Activated gamma-delta T cell treated with anti-CD3 and anti-CD28 coated beads, Interleukin-2, amount 50 U/mL, for 16 hours (primary cell): ENCODE data around the gene KCNAB3.

Experiments used
- DNase-seq: peaks from one replicate; pipeline ENCODE4 v3.0.0-alpha.2; 2020; ENCODE audit warnings: low read depth

KCNAB3 gene

DNA sequence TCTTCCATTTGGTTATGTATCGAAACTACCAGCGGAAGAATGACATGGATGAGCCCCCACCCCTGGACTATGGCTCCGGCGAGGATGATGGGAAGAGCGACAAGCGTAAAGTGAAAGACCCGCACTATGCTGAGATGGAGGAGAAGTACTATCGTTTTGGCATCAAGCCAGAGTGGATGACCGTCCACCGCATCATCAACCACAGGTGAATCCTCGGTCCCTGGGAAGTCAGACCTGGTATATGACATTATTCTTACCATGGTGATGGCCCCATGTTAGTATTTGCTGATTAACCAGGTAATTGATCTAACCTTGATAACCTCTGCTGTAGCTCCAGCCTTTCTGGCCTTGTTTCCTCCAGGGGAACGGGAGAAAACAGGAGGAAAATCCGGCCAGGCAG is 32.6 kb downstream of the KCNAB3 start:
- DNase-seq = no peak

DNA sequence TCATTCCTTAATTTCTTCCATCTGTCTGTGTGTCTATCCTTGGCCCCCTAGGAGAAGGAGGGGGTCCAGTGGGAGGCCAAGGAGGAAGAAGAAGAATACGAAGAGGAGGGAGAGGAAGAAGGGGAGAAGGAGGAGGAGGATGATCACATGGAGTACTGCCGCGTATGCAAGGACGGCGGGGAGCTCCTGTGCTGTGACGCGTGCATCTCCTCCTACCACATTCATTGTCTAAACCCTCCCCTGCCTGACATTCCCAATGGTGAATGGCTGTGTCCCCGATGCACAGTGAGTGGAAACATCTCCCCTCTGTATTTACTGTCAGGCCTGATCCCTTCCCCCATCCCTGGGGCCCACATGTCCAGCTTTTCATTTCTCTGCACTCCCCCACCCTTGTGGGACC is 34.8 kb downstream of the KCNAB3 start:
- DNase-seq = no peak

DNA sequence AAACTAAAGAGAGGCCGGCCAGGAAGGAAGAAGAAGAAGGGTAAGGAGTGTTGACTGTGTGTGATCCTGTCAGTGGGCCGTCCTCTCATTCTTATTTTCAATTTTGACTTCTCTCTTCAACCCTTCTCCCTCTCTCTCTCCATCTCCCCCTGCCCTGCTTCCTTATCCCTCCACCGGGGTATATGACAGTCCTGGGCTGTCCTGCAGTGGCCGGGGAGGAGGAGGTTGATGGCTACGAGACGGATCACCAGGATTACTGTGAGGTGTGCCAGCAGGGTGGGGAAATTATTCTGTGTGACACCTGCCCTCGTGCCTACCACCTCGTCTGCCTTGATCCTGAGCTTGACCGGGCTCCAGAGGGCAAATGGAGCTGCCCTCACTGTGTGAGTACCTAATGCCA is 35.4 kb downstream of the KCNAB3 start:
- DNase-seq = no peak

DNA sequence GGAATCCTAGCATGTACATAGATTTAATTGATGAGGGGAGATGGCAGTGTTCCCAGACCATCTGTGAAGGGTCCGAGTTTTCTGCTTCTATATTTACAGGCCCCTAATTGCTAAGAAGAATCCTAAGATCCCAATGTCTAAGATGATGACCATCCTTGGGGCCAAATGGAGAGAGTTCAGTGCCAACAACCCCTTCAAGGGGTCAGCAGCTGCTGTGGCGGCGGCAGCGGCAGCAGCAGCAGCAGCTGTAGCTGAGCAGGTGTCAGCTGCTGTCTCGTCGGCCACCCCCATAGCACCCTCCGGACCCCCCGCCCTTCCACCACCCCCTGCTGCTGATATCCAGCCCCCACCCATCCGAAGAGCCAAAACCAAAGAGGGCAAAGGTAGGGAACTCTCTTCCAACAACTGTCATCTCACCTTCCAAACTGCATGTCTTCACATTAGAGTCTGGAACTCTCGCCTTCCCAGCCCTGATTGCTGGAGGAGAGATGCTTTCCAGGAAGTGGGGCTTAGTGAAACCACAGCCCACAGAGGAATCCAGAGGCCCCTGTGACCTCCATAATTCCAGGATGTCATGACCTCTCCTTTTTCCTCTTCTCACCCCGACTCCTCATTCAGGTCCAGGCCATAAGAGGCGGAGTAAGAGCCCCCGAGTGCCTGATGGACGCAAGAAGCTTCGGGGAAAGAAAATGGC is 36.3 kb downstream of the KCNAB3 start:
- DNase-seq = no peak

DNA sequence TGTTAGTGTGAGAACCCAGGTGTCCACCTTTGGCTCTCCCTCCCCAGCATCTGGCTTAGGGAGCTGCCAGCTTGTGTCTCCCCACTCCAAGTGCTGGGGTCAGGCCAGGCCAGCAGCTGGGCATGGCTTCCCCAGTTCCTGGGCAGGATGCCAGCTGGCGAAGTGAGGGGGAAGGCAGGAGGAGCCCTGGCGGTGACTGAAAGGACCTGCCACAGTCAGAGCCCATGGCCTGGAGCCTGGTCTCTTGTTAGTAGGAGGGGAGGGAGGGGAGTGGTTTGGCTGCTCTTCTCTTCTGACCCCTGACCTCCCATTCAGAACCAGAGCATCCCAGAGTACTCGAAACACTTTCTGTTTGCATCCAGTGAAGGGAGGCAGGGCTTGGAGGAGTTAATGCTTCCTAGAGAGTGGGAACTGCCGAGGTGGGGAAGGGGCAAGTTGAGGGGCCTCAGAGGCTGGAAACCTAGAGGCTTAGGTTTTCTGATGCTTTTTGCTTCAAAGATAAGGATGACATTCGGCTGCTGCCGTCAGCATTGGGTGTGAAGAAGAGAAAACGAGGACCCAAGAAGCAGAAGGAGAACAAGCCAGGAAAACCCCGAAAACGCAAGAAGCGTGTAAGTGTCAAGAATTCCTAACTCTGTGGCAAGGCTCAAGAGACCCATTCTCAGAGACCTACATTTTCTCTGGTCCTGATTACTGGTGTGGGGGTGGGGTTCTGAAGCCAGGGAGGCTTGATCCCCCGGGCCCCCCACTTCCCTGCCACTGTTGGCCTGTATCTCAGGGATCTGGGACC is 40.3 kb downstream of the KCNAB3 start:
- DNase-seq = peak; percentile 10

DNA sequence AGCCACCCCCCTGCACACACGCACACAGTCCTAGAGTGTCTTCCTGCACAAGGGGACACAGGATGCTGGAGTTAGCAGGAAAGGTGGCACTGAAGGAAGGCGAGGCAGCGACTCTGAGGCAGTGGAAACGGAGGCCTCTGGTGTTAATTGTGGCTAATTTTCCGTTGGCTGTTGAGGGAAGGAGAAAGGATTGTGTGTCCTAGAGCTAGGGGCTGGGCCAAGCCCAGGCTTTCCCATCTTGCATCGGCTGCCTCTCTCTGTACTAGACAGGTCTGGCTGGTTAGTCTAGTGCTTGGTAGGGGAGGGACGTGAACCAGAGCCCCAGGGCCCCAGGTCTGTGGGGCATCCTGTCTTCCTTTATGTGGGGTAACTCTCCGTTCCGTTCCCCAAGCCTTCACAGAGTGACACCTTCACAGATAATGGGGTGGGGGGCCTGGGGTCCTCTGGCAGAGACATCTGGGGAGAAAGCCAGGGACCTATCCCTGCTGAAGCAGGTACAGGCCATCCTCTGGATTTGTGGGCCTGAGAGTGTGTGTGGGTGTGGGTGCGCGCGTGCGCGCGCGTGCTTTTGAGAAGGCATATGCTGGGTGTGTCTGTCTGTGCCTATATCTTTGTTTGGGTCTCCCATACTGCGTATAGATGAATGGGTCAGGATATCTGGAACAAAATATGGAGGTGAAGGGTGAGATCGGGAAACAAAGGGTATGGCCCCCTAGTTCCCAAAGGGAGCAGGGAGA is 41.3 kb downstream of the KCNAB3 start, which contains the start of gene CHD3:
TSS of gene CHD3 (plus strand) at position 606 of the 737 bp plus-strand sequence. CDS start 212 bp downstream, outside the sequence.
- DNase-seq = no peak

DNA sequence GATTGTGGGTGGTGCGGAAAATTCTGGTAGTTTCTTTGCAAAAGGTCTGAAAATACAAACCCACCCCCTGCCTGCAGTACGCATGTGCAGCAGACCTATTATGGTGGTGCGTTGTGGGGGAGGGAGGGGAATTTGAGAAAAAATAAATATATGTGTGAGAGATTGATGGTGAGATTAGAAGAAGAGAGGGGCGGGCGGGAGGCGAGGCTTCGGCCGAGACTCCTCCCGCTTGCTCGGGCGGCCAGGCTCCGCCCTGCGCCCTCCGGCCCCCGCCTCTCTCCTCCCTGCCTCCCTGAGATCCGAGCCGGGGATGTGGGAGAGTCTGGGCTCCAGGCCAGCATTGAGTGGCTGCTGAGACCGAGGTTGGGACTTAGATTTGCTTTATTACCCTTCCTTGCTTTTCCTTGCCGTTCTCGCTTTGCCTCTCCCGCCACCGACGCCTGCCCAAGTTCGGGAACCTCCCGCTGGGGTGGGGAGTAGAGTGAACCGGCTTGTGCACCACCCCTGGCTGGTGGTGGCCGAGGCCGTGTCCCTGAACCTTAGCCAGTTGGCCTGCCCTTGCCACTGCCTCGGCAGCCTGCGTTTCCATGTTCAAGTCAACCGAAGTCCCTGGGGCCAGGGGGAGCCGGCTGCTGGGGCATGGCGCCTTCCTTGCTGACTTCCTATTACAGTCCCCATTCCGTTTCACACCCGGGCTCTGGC is 42.0 kb downstream of the KCNAB3 start:
- DNase-seq = peak; percentile 79

DNA sequence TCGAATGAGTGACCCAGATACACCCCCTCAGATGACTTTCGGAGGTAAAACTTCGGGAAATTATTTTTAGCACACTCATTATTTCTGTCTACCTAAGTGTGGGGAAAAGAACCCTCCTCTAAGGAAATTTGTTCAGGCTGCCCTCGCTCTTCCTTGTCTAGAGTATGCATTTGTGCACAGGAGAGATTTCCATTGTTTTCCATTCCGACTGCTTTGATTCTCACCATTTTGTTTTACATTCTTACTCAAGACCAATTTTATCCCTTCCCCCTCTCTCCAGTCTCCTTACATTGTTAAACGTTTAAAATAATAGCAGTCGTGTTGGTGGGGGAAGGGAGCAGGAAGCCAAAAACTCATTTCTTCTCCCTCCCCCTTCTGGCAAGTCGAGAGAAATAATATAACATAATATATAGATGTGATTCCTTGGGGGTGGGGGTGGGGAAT is 42.6 kb downstream of the KCNAB3 start:
- no peak for DNase-seq

DNA sequence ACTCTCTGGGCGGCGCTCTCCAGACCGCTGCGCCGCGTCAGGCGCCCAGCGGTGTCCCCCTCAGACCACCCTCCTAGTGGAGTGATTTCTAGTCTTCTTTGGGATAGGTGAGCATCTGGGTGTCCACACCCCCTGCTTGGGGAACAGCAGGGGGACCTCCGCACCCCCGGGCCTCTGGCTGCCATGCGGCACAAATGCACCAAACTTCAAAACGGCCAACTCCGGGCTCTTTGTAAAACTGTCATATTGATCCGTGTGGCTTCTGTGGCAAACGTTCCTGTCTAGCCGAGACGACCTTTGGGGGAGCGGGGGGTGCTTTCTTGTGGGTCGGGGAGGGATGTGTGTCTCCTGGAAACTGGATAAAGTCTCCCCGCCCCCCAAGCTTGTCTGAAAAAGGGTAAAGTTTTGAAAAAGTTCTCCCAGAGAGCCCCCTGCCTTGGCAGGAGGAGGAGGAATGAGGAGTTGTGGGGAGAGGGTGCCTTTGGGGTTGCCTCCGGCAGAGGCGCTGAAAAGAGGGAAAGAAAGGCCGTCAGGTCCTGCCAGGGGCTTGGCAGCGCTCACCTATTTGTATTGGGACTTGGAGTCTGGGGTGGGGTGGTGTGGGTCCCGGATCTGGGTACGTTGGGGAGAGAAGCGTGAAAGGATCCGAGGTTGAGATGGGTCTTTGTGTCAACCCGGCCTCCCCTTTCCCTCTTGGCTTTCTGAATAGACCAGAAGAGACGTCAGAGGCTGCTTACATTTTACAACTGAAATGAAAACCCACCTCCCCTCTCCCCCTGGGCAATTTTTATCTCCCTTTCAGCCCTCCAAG is 43.2 kb downstream of the KCNAB3 start:
- peak; percentile 36 for DNase-seq

DNA sequence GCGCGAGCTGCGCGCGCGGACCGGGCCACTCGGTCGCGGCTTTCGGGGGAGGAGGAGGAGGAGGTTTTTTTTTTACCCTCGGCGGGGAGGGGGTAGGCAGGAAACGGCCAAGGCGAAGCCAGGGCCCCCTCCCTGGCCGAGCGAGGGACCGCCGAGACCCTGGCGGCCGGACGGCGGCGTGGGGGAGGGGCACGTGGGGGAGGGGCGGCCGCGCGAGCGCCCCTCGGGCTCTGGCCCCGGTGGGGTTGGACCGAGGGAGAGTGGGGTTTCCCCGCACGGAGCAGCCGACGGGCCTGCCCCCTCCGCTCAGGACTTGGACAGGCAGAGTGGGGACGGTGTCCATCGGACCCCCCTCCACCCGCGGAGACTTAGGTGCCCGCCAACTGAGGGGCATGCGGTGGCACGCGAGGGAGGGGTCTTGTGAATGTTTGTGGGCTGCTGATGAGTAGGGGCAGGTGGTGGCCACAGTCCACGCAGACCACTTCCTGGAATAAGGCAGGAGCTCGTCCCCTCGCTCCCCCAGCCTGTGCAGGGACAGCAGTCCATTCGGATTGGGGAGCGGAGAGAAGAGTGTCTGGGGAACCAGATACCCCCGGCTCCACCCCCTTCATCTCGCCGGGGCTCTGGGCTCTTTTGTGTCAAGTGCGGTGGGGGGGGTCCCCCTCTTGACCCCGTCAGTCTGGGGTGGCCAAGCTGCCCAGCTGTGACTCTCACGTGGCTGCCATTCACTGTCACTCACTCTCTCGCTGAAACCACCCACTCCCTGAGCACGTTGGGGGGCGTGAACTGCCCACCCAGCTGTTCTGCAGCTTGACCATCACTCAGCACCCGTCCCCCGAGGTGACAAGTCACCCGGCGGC is 44.1 kb downstream of the KCNAB3 start:
- DNase-seq = peak; percentile 18

DNA sequence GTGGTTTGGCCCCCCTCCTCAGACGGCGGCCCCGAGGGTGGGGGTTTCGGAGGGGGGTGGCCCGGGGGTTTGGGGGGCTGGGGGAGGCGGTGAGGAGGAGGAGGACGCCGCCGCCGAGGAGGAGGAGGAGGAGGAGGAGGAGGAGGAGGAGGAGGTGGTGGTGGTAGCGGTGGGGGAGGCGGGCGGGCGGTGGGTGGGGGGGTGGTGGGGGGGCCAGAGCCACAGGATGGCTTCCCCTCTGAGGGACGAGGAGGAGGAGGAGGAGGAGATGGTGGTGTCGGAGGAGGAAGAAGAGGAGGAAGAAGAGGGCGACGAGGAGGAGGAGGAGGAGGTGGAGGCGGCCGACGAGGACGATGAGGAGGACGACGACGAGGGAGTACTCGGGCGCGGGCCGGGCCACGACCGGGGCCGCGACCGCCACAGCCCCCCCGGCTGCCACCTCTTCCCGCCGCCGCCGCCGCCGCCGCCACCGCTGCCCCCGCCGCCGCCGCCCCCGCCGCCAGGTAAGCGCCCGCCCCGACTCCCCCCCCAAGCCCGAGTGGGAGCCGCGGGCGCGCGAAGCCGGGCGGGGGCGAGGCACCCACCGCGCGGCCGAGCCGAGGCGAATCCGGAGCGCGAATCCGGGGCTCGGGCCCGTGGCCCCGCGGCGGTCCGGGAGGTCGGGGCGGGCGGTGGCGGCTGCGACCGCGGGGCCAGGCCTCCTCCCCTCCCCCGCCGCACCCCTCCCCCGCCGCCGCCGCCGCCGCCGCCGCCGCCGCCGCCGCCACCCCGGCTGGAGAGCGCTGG is 44.9 kb downstream of the KCNAB3 start:
- DNase-seq = peak; percentile 15

DNA sequence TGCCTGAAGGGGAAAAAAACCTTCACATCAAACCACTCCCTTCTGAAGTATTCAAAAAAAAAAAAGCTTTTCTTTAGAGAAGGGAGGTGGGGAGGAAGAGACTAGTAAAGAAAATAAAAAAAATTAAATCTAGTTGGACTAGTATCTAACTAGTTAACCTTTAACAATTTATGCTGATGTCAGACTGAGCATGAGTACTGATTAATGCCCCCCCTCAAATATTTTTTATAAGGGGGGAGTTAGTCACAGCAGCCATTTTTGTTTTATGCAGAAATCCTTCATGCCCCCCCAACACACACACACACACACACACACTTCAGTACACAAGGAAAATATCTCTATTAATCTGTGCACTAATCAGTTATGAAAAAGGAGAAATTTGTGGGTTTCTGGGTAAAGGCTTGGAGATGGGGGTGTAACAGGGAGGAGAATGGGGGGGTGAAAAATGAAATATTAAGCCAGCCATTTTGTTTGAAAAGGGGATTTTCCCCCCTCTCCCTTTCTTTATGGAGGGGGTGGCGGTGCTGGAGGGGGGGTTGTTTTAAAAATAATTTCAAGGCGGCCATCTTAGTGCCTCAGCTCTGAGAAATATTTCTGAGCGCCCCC is 45.8 kb downstream of the KCNAB3 start:
- DNase-seq = no peak

DNA sequence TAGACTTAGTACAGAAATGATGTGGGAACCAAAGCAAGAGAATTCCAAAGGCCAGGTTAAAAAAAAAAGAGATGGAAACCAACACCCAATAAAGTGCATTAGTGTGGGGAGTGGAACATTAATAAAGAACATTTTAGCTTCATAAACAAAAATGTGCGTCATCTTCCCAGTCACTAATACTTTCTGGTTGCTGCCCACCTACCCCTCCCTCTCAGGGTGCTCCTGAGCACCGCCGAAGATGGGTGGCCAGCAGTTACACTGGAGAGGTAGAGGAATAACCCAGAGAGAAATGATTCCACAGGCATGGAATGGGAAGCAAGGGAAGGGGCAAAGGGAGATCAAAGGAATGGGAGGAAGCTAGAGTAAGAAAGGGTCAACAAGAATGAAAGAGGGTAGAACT is 47.0 kb downstream of the KCNAB3 start:
- no peak for DNase-seq

DNA sequence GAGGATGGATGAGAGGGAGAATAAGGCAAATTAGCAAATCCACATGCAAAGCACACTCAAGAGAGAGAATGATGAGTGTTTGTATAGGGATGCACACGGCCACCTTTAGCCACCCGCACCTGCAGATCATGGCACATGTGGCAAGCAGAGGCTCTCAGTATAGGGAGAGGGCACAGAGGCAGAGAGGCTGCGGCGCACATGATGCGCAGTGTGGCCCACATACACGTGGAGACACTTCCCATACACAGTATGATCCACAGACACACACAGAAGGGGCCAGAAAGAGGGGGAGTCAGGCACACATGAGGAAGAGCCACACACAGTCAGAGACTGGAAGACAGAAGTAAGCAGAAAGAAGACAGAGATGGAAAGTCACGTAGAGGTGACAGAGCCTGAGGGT is 47.6 kb downstream of the KCNAB3 start:
- DNase-seq = no peak

DNA sequence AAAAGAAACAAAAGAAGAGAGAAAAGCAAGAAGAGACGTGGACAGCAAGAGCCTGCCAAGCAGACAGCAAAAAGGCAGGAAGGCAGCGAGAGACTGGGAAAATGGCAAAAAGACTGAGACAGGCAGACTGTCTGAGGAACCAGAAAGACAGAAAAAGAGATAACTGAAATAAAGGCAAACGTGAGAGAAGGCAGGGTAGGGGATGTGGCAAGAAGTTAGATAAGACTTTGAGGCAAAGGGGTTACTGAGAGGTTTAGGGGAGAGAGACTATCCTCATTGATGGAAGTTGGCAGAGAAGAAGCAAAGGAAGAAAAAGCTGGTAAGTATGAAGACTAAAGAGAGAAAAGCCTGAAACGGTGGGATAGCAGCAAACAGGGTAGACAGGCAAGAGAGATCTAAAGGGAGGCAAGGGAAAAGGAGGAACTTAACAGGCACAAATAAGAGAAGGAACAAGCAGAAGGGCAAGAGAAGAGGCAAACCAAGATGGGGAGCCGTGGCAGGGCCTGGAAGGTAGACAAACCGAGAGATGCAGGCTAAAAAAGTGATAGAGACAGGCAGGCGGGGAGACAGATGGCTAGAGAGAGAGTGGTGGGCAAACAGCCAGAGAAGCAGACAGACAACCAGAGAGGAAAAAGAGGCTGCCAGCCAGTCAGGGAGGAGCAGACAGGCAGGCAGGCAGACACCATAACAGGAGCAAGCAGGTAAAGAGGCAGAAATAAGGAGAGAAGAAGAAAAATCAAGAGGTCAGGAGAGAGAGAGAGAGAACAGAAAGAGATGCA is 48.2 kb downstream of the KCNAB3 start:
- no peak for DNase-seq

DNA sequence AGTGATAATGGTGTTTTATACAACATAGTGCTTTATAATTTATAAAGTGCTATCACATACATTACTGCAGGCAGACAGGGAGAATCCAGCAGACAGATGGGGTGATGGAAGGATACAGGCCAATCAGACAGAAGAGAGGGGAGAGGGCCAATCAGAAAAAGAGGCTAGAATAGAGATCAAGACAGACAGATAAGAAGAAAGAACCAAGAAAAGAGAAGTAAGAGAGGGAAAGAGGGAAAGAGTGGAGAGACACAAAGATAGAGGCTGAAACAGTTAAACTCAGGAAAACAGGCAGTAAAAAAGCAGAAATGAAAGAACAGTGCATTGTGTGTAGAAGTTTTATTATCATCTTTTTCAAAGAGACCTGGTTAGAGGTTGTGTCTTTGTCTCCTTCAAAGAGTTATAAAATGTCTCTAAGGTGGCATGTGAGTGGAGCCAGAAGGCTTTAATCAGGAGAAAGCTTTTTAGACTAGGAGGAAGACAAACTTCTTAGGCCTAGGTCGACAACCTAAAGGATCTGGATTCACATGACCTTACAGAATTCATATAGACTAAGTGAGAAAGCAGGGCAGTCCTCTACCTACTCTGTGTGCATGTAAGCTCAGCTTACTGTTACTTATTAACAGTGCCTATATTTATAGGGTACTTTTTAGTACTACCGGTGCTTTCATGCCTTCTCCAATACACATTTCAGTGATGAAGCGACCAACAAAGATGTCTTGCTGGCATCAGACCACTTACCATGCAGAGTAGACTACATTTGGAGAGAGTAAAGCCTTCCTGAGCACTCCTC is 49.4 kb downstream of the KCNAB3 start:
- no peak for DNase-seq

DNA sequence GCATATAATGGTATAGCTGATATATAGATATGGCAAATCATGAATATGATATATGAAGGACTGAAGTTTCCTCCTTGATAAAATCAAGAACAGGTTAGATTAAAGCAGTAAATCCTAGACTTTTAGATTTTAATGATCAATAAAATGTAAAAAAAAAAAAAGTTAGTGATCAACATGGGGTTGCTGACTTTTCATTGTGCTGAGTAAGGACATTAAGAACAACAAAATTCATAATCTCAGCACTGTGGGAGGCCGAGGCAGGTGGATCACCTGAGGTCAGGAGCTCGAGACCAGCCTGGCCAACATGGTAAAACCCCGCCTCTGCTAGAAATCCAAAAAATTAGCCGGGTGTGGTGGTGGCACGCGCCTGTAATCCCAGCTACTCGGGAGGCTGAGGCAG is 51.4 kb downstream of the KCNAB3 start:
- DNase-seq = no peak
